ENCODE measurements around the gene AGPAT1. TPM values are rescaled to one million over a fixed set of nuclear protein-coding genes. Genes with fewer than 3 reads are reported as not detected.

The AGPAT1 gene
- total RNA-seq, 6 donors from 2014 or later, result 25.9 to 54.5 (median 32.6) TPM

GRCh38 chr6:32149932-32150870, 25.7 kb downstream of the AGPAT1 start:
- Histone ChIP-seq H3K27ac (no peak overlapping the region), H3K9me3 (no peaks in the 10 kb centered on the region), H3K4me1 (peaks cover 29 to 57% (median 33%) of the 10 kb centered on the region in 4 donors), H3K27me3 (peaks cover 0 to 35% (median 14%) of the 10 kb centered on the region in 4 donors), H3K36me3 (no peaks in the 10 kb centered on the region), H3K4me3 (no peak overlapping the region)
- WGBS, 2 donors, result 62 to 69% methylated on average over 27 to 40 of the region's 55 CpGs
- ATAC-seq (ENCODE audit: low FRiP score in 2 of 2) (no peak), DNase-seq (peak in 1 of 2 donors; percentile 86)
- TF ChIP-seq POLR2AphosphoS5 (IDR thresholded peaks at IDR 0.05) (no peak), CTCF (IDR thresholded peaks at IDR 0.05) (no peak), EP300 (IDR thresholded peaks at IDR 0.05) (no peak), POLR2A (IDR thresholded peaks at IDR 0.05) (no peak)

DNA sequence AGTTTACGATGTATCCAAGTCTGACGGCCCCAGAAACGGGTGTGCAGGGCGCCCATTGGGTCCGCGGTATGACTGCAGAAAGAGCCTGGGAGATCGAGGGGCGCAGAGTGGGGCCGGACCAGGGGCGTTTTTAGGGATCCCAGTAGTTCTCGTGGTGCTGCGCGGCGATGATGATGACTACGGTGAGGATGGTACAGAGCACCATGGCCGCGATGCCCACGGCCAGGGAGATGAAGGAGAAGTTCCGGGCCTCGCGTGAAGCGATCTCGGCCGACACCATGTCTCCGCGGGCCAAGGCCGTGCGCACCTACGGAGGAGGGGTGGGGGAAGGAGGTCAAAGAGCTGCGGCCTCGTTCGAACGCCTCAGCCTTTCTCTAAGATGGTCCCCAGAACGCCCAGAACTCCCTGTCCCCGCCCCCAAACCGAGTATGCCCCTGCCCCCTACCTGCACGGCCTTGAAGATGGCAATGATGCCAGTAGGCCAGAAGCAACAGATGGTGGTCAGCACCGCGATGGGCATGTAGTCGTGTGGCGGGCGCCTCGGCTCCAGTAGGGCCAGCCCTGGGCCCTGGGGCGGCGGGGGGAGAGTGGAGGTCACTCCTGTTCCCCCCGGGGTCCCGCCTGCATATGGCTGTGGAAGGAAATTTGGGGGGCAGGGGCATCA, 26.7 kb downstream of the AGPAT1 start:
- Histone ChIP-seq H3K27me3 (peaks cover 0 to 35% (median 14%) of the 10 kb centered on the region in 4 donors), H3K27ac (no peak overlapping the region), H3K36me3 (no peaks in the 10 kb centered on the region), H3K9me3 (no peaks in the 10 kb centered on the region), H3K4me1 (peaks cover 22 to 47% (median 26%) of the 10 kb centered on the region in 4 donors), H3K4me3 (peak overlapping the region in 2 of 4 donors; percentile 30 to 37)
- WGBS, 2 donors, result 42 to 70% methylated on average over 42 to 47 of the region's 47 CpGs
- no peak for ATAC-seq (ENCODE audit: low FRiP score in 2 of 2)
- peak in 1 of 2 donors; percentile 76 for DNase-seq
- no peak for TF ChIP-seq EP300 (IDR thresholded peaks at IDR 0.05)

- H3K4me3 ChIP-seq, result peak overlapping the region in 3 of 4 donors; percentile 18 to 37 (median 30)
- peaks cover 16 to 40% (median 19%) of the 10 kb centered on the region in 4 donors for H3K4me1 ChIP-seq
- H3K27me3 ChIP-seq, result peaks cover 0 to 35% (median 14%) of the 10 kb centered on the region in 4 donors
- no peaks in the 10 kb centered on the region for H3K9me3 ChIP-seq
- peak; percentile 54 to 77 for ATAC-seq (ENCODE audit: low FRiP score in 2 of 2)
- no peak overlapping the region for H3K27ac ChIP-seq
- DNase-seq, result peak; percentile 52 to 61
- H3K36me3 ChIP-seq, result no peaks in the 10 kb centered on the region
- no peak for TF ChIP-seq EP300 (IDR thresholded peaks at IDR 0.05)
- no peak for TF ChIP-seq CTCF (IDR thresholded peaks at IDR 0.05)
- no peak for TF ChIP-seq POLR2AphosphoS5 (IDR thresholded peaks at IDR 0.05)
- TF ChIP-seq POLR2A (IDR thresholded peaks at IDR 0.05), result no peak
- WGBS, 2 donors, result 29 to 50% methylated on average over 39 of the region's 39 CpGs
These were observed 27.4 kb downstream of the AGPAT1 start for GRCh38 chr6:32148289-32149091.

- 86 to 88% methylated on average over 4 of the region's 4 CpGs for WGBS, 2 donors
- H3K27me3 ChIP-seq, result peaks cover 0 to 35% (median 14%) of the 10 kb centered on the region in 4 donors
- ATAC-seq (ENCODE audit: low FRiP score in 2 of 2), result no peak
- H3K27ac ChIP-seq, result no peak overlapping the region
- H3K9me3 ChIP-seq, result no peaks in the 10 kb centered on the region
- no peak for DNase-seq
- H3K36me3 ChIP-seq, result no peaks in the 10 kb centered on the region
- peaks cover 6 to 31% (median 10%) of the 10 kb centered on the region in 4 donors for H3K4me1 ChIP-seq
- TF ChIP-seq POLR2AphosphoS5 (IDR thresholded peaks at IDR 0.05), result no peak
- TF ChIP-seq CTCF (IDR thresholded peaks at IDR 0.05), result no peak
- no peak overlapping the region for H3K4me3 ChIP-seq
These were observed 28.3 kb downstream of the AGPAT1 start for GRCh38 chr6:32147401-32148132.

Measured in upper lobe of left lung (tissue), 6 donors.